ENCODE measurements around the gene POLR2B.

The POLR2B gene

DNA sequence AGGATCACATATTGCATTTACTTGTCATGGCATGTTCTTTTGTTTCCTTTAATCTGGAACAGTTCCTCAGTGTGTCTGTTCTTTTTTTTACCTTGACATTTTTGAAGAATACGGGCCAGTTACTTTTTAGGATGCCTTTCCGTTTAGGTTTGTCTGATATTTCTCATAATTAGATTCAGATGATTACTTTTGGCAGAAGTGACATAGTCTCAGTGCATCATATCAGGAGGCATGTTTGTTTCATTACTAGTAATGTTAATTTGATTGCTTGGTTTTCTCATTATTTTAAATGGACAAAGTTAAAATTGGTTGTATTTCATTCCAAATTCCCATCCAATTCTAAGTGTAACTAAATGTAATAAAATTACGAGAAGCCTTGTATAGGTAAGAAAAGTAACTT is 8.3 kb downstream of the POLR2B start (continued):
- TF ChIP-seq, protein P1, sequence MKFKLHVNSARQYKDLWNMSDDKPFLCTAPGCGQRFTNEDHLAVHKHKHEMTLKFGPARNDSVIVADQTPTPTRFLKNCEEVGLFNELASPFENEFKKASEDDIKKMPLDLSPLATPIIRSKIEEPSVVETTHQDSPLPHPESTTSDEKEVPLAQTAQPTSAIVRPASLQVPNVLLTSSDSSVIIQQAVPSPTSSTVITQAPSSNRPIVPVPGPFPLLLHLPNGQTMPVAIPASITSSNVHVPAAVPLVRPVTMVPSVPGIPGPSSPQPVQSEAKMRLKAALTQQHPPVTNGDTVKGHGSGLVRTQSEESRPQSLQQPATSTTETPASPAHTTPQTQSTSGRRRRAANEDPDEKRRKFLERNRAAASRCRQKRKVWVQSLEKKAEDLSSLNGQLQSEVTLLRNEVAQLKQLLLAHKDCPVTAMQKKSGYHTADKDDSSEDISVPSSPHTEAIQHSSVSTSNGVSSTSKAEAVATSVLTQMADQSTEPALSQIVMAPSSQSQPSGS (tag by site-specific recombination; IDR thresholded peaks at IDR 0.05; ENCODE audit: low read depth), result no peak
- no peak for TF ChIP-seq ZIC2 (tag by site-specific recombination; IDR thresholded peaks at IDR 0.05)
- TF ChIP-seq, protein P2, sequence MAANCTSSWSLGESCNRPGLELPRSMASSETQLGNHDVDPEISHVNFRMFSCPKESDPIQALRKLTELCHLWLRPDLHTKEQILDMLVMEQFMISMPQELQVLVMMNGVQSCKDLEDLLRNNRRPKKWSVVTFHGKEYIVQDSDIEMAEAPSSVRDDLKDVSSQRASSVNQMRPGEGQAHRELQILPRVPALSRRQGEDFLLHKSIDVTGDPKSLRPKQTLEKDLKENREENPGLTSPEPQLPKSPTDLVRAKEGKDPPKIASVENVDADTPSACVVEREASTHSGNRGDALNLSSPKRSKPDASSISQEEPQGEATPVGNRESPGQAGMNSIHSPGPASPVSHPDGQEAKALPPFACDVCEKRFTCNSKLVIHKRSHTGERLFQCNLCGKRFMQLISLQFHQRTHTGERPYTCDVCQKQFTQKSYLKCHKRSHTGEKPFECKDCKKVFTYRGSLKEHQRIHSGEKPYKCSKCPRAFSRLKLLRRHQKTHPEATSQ (tag by site-specific recombination; IDR thresholded peaks at IDR 0.05), result no peak

DNA sequence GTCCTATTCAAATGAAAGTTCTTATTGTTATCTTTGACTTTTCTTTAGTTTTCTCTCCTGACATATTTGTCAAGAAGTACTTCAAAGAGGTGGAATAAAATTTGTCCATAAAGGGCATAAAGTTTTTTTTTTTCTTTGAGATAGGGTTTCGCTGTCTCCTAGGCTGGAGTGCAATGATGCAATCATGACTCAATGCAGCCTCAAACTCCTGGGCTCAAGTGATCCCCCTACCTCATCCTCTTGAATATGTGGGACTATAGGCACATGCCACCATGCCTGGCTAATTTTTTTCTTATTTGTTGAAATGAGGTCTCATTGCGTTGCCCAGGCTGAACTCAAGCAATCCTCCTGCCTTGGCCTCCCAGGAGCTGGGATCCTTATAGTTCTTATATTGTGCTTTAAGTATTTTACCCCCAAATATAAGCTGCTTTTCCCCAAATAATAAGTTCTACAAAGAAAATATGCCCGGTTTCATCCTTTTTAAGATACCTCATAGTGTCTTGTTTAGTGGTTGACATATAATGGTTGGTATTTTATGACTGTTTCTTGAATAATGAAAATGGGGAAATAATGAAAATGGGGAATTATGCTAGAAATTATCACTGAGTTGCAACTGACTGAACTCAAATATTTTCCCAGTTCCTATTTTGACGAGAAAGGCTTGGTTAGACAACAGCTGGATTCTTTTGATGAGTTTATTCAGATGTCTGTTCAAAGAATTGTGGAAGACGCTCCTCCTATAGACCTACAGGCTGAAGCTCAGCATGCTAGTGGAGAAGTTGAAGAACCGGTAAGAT is 11.6 kb downstream of the POLR2B start:
- Histone ChIP-seq H3K27ac (ENCODE audit: extremely low read depth, low read depth, low read length) (no peak overlapping the region), H3K36me3 (ENCODE audit: control insufficient read depth in 2 of 2, insufficient read depth in 1 of 2, low read length in 2 of 2) (peaks cover 33 to 89% of the 10 kb centered on the region in 2 experiments), H3K4me1 (ENCODE audit: control insufficient read depth, insufficient read depth, low read length) (no peaks in the 10 kb centered on the region), H3K4me3 (ENCODE audit: low read depth, low read length) (no peak overlapping the region), H3K9me3 (ENCODE audit: control insufficient read depth, insufficient read depth, low read depth, low read length) (no peaks in the 10 kb centered on the region)
- ChIA-PET POLR2A (interaction anchor here (2.3 kb wide), 1 partner anchor 11 kb away, joined by 10 read pairs; the partner anchor contains the start of gene POLR2B), CTCF (interaction anchor here (0.6 kb wide), 1 partner anchor 172 kb away, joined by 4 read pairs; no protein-coding TSS in a partner anchor)
- TF ChIP-seq ZNF830 (tag by site-specific recombination; IDR thresholded peaks at IDR 0.05; ENCODE audit: low read depth), result no peak
- no peak for TF ChIP-seq ZNF549 (tag by site-specific recombination; IDR thresholded peaks at IDR 0.05)
- TF ChIP-seq, protein P3, sequence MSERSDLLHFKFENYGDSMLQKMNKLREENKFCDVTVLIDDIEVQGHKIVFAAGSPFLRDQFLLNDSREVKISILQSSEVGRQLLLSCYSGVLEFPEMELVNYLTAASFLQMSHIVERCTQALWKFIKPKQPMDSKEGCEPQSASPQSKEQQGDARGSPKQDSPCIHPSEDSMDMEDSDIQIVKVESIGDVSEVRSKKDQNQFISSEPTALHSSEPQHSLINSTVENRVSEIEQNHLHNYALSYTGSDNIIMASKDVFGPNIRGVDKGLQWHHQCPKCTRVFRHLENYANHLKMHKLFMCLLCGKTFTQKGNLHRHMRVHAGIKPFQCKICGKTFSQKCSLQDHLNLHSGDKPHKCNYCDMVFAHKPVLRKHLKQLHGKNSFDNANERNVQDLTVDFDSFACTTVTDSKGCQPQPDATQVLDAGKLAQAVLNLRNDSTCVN (tag by site-specific recombination; optimal IDR thresholded peaks at IDR 0.05), result no peak
- no peak for TF ChIP-seq MEIS1 (CRISPR knock-in tag; IDR thresholded peaks at IDR 0.05; ENCODE audit: borderline replicate concordance)
- TF ChIP-seq SCRT1 (tag by site-specific recombination; IDR thresholded peaks at IDR 0.05; ENCODE audit: borderline replicate concordance), result no peak
- 0 out of 2 replicates have a peak, but pooled peaks have one; percentile 29 for TF ChIP-seq ZNF629 (tag by site-specific recombination; IDR thresholded peaks at IDR 0.05)
- TF ChIP-seq, protein P4, sequence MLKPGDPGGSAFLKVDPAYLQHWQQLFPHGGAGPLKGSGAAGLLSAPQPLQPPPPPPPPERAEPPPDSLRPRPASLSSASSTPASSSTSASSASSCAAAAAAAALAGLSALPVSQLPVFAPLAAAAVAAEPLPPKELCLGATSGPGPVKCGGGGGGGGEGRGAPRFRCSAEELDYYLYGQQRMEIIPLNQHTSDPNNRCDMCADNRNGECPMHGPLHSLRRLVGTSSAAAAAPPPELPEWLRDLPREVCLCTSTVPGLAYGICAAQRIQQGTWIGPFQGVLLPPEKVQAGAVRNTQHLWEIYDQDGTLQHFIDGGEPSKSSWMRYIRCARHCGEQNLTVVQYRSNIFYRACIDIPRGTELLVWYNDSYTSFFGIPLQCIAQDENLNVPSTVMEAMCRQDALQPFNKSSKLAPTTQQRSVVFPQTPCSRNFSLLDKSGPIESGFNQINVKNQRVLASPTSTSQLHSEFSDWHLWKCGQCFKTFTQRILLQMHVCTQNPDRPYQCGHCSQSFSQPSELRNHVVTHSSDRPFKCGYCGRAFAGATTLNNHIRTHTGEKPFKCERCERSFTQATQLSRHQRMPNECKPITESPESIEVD (tag by site-specific recombination; IDR thresholded peaks at IDR 0.05), result 0 out of 2 replicates have a peak, but pooled peaks have one; percentile 15
- TF ChIP-seq, protein P5, sequence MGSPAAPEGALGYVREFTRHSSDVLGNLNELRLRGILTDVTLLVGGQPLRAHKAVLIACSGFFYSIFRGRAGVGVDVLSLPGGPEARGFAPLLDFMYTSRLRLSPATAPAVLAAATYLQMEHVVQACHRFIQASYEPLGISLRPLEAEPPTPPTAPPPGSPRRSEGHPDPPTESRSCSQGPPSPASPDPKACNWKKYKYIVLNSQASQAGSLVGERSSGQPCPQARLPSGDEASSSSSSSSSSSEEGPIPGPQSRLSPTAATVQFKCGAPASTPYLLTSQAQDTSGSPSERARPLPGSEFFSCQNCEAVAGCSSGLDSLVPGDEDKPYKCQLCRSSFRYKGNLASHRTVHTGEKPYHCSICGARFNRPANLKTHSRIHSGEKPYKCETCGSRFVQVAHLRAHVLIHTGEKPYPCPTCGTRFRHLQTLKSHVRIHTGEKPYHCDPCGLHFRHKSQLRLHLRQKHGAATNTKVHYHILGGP (tag by site-specific recombination; IDR thresholded peaks at IDR 0.05), result no peak
- TF ChIP-seq ZNF660 (tag by site-specific recombination; IDR thresholded peaks at IDR 0.05), result 0 out of 2 replicates have a peak, but pooled peaks have one; percentile 28
- TF ChIP-seq ZBTB20 (tag by site-specific recombination; IDR thresholded peaks at IDR 0.05), result no peak
- 0 out of 2 replicates have a peak, but pooled peaks have one; percentile 26 for TF ChIP-seq ZNF366 (tag by site-specific recombination; conservative IDR thresholded peaks at IDR 0.05)
- TF ChIP-seq ZNF768 (tag by site-specific recombination; IDR thresholded peaks at IDR 0.05), result no peak
- no peak for TF ChIP-seq ZNF202 (tag by site-specific recombination; IDR thresholded peaks at IDR 0.05; ENCODE audit: borderline replicate concordance)
